Prostate gland (tissue), 2 donors: ENCODE results near the gene TARP.

ENCODE experiments used
- CTCF ChIP-seq, 4 experiments: fragments of 200-600 bp in 2 of 4; fragments of 450-650 bp in 2 of 4; sonication (generic) in 2 of 4; IDR thresholded peaks; 1 replicate in 3 of 4; 2 replicates in 1 of 4; pipeline ENCODE4 v1.5.1; 2016 to 2019; ENCODE audit warnings: antibody characterized with exemption in 4 of 4, mild to moderate bottlenecking in 2 of 4, moderate library complexity in 2 of 4
- POLR2A ChIP-seq: fragments of 450-650 bp; IDR thresholded peaks from one replicate; pipeline ENCODE4 v1.6.1; 2016; ENCODE audit warnings: antibody characterized with exemption, mild to moderate bottlenecking
- POLR2AphosphoS5 ChIP-seq: sonication (generic); formaldehyde crosslinking; IDR thresholded peaks from one replicate; pipeline ENCODE4 v1.6.1; 2017; ENCODE audit warnings: antibody characterized with exemption

- TF ChIP-seq CTCF (IDR thresholded peaks at IDR 0.05) (no peak), POLR2AphosphoS5 (no peak), POLR2A (no peak)
These were observed 21.5 kb upstream of the TARP start for GRCh38 chr7:38294926-38295325.
